Smooth muscle cell (in vitro differentiated cells): ENCODE results near the gene PRLHR. TPM values are rescaled to one million over a fixed set of nuclear protein-coding genes. Genes with fewer than 3 reads are reported as not detected.

Experiments used
- DNase-seq: peaks from one replicate; lab custom pipeline; 2025; ENCODE audit not compliant: unreplicated experiment; lab: John Stamatoyannopoulos, UW
- H2AFZ ChIP-seq: fragments of 200-600 bp; sonication (generic); 2 replicates; pipeline ENCODE4 v1.6.0; 2016; ENCODE audit warnings: antibody characterized with exemption, low read depth, mild to moderate bottlenecking
- H3F3A ChIP-seq: fragments of 200-600 bp; sonication (generic); 2 replicates; pipeline ENCODE4 v1.6.0; 2017; ENCODE audit warnings: antibody characterized with exemption, low read depth
- H3K27ac ChIP-seq: fragments of 200-600 bp; sonication (generic); 2 replicates; pipeline ENCODE4 v1.5.1; 2016; ENCODE audit warnings: low read depth, mild to moderate bottlenecking
- H3K27me3 ChIP-seq: fragments of 200-600 bp; sonication (generic); 2 replicates; pipeline ENCODE4 v1.6.1; 2016; ENCODE audit warnings: low read depth, mild to moderate bottlenecking
- H3K36me3 ChIP-seq: fragments of 200-600 bp; sonication (generic); 2 replicates; pipeline ENCODE4 v1.5.1; 2016; ENCODE audit warnings: low read depth
- H3K4me1 ChIP-seq: fragments of 200-600 bp; sonication (generic); 2 replicates; pipeline ENCODE4 v1.5.1; 2016; ENCODE audit warnings: low read depth
- H3K4me2 ChIP-seq: fragments of 200-600 bp; sonication (generic); 2 replicates; pipeline ENCODE4 v1.6.0; 2016; ENCODE audit warnings: mild to moderate bottlenecking
- H3K4me3 ChIP-seq: fragments of 200-600 bp; sonication (generic); 2 replicates; pipeline ENCODE4 v1.5.1; 2016; ENCODE audit warnings: mild to moderate bottlenecking
- H3K79me2 ChIP-seq: fragments of 200-600 bp; sonication (generic); 2 replicates; pipeline ENCODE4 v1.6.0; 2016; ENCODE audit warnings: low read depth, mild to moderate bottlenecking
- H3K9ac ChIP-seq: fragments of 200-600 bp; sonication (generic); 2 replicates; pipeline ENCODE4 v1.6.0; 2016; ENCODE audit warnings: low read depth
- H3K9me3 ChIP-seq: fragments of 200-600 bp; sonication (generic); replicated peaks from 2 replicates; pipeline ENCODE4 v1.5.1; 2016; ENCODE audit warnings: low read depth
- H4K20me1 ChIP-seq: fragments of 200-600 bp; sonication (generic); 2 replicates; pipeline ENCODE4 v1.6.0; 2016; ENCODE audit warnings: low read depth
- WGBS: methylation state at CpG from one replicate; pipeline ENCODE4 v1.1.7; 2016; ENCODE audit warnings: low lambda C conversion rate; 5-methylcytosine and 5-hydroxymethylcytosine counted together
- polyA plus RNA-seq: library from polyadenylated mRNA; unstranded; fragments of >200 nt; fragmentation: Nextera tagmentation; extraction: Ambion mirVana; gene quantifications from 2 replicates; pipeline ENCODE4 v1.2.1, GENCODE V29; 2016
- total RNA-seq: library from RNA; depleted of rRNA; stranded (reverse); fragments of >200 nt; gene quantifications from 2 replicates; pipeline ENCODE4 v1.2.3, GENCODE V29; 2014
- TF ChIP-seq, protein P1 (sequence below): fragments of 200-600 bp; sonication (generic); IDR thresholded peaks from 2 replicates; pipeline ENCODE4 v1.5.1; 2017; ENCODE audit warnings: borderline replicate concordance, mild to moderate bottlenecking, antibody characterized with exemption; ENCODE audit not compliant: insufficient read depth, poor library complexity, severe bottlenecking

The PRLHR gene
- total and polyA plus RNA-seq, 2 experiments from 2014 or later = not detected

DNA sequence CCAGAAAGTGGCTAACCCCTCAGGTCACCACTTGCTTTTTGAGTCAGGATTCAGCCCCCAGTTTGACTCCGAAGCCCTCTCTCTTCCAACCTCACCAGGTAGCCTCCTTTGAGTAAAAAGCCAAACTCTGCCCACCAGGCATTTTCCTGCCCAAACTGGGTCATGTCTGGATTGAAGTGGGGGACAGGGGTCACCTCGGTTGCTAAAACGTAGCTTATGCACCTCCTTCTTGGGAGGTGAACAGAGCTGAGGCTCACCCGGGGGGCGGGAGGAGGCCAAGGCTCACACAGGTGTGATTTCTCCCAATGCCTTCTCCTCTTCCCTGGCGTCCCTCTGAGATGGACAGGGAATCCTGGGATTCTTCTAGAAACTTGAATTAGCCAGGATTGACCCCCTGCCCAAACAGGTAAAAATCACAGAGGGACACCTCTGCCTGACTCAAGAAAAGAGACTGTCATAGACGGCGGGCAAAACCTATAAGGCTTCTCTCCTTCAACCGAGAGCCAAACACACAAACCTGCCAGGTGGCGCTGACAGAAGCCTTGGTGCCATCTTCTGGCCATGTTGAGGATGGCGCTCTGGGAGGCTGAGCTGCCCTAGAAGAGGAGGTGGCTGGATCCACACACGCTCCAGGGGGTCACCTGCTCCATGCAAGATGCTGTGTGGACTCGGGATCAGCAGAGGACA lies 51.6 kb downstream of the PRLHR start:
- H3K36me3 ChIP-seq = no peaks in the 10 kb centered on the region
- 35% methylated on average over 13 of the region's 13 CpGs for WGBS
- H3K4me3 ChIP-seq = no peak overlapping the region
- H3K27me3 ChIP-seq = peaks cover 29% of the 10 kb centered on the region
- no peaks in the 10 kb centered on the region for H3K4me1 ChIP-seq
- H2AFZ ChIP-seq = no peak overlapping the region
- no peaks in the 10 kb centered on the region for H3K79me2 ChIP-seq
- H3K4me2 ChIP-seq = no peak overlapping the region
- H3K27ac ChIP-seq = no peak overlapping the region
- no peaks in the 10 kb centered on the region for H4K20me1 ChIP-seq
- H3K9me3 ChIP-seq = no peaks in the 10 kb centered on the region
- DNase-seq = no peak
- no peak overlapping the region for H3K9ac ChIP-seq
- H3F3A ChIP-seq = no peaks in the 10 kb centered on the region
- TF ChIP-seq, protein P1, sequence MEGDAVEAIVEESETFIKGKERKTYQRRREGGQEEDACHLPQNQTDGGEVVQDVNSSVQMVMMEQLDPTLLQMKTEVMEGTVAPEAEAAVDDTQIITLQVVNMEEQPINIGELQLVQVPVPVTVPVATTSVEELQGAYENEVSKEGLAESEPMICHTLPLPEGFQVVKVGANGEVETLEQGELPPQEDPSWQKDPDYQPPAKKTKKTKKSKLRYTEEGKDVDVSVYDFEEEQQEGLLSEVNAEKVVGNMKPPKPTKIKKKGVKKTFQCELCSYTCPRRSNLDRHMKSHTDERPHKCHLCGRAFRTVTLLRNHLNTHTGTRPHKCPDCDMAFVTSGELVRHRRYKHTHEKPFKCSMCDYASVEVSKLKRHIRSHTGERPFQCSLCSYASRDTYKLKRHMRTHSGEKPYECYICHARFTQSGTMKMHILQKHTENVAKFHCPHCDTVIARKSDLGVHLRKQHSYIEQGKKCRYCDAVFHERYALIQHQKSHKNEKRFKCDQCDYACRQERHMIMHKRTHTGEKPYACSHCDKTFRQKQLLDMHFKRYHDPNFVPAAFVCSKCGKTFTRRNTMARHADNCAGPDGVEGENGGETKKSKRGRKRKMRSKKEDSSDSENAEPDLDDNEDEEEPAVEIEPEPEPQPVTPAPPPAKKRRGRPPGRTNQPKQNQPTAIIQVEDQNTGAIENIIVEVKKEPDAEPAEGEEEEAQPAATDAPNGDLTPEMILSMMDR = peak; percentile 52

DNA sequence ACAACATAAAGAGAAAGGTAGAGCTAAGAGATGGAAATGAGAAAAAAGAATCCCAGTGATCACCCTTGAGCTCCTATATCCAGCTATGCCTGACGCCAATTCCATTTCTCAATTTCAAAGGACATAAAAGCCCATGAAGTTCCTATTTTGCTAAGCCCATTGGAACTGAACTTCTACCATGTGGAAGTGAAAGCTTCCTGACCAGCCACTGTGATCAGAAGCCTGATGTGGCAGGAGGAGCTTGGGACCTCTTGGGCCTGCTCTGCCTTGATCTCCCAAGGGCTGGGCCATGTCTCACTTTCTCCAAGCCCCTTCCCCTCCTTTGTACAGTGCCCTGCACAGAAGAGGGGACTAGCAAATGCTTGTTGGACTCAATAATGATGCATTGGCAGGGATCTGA lies 52.7 kb downstream of the PRLHR start:
- 94% methylated on average over 1 of the region's 1 CpG for WGBS
- H3K36me3 ChIP-seq = no peaks in the 10 kb centered on the region
- no peak overlapping the region for H3K4me2 ChIP-seq

DNA sequence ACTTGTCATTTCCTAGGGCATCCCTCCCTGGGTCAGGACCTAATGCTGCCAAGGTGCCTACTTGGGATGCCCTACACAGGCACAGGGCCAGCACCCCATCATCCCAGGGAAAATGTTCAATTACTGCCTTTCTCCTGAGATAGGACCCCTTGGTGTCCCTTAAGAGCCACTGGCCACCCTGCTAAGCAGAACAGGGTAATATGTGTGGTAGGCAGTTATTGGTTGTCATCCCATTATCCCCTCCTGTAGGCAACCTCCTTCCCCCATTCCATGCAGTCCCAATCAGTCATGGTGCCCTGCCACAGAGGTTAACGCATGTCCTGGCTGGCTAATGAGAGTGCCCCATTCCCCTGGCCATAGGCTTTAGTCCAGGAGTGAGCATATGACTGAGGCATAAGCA lies 53.2 kb downstream of the PRLHR start:
- Histone ChIP-seq H3F3A (no peaks in the 10 kb centered on the region), H3K4me2 (no peak overlapping the region), H3K27me3 (peaks cover 29% of the 10 kb centered on the region), H2AFZ (no peak overlapping the region), H4K20me1 (no peaks in the 10 kb centered on the region), H3K36me3 (no peaks in the 10 kb centered on the region), H3K4me3 (no peak overlapping the region), H3K4me1 (no peaks in the 10 kb centered on the region), H3K9me3 (no peaks in the 10 kb centered on the region), H3K79me2 (no peaks in the 10 kb centered on the region), H3K9ac (no peak overlapping the region), H3K27ac (no peak overlapping the region)
- no peak for DNase-seq
- TF ChIP-seq, protein P1 = no peak
- WGBS = 97% methylated on average over 1 of the region's 1 CpG

More for the DNA sequence above, 52.7 kb downstream of the PRLHR start:
- no peaks in the 10 kb centered on the region for H3K9me3 ChIP-seq
- no peak for DNase-seq
- H4K20me1 ChIP-seq = no peaks in the 10 kb centered on the region
- H3K79me2 ChIP-seq = no peaks in the 10 kb centered on the region
- no peak overlapping the region for H3K9ac ChIP-seq
- H2AFZ ChIP-seq = no peak overlapping the region
- H3K27ac ChIP-seq = no peak overlapping the region
- H3F3A ChIP-seq = no peaks in the 10 kb centered on the region
- no peak overlapping the region for H3K4me3 ChIP-seq
- TF ChIP-seq, protein P1 = no peak
- peaks cover 29% of the 10 kb centered on the region for H3K27me3 ChIP-seq
- no peaks in the 10 kb centered on the region for H3K4me1 ChIP-seq

DNA sequence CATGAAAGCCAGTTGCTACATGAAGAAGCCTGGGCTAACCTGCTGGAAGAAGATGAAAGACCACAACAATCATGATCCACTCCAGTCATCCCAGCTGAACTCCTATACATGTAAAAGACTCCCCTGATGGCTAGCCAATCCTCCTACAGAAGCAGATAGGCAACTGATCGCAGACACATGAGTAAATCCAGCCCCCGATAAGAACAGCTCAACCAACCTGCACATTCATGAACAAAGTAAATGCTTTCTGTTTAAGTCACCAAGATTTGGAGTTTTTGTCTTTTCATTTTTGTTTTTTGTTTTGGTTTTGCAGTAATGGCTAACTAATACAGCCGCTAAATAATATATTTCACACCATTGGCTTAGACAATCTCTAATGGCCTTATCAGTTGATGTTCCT lies 53.7 kb downstream of the PRLHR start:
- no peak overlapping the region for H3K4me2 ChIP-seq
- TF ChIP-seq, protein P1 = no peak

More for the DNA sequence above, 53.7 kb downstream of the PRLHR start:
- Histone ChIP-seq H3K27me3 (peaks cover 29% of the 10 kb centered on the region), H2AFZ (no peak overlapping the region), H3K79me2 (no peaks in the 10 kb centered on the region), H3K36me3 (no peaks in the 10 kb centered on the region), H3K9ac (no peak overlapping the region), H4K20me1 (no peaks in the 10 kb centered on the region), H3F3A (no peaks in the 10 kb centered on the region), H3K27ac (no peak overlapping the region), H3K4me3 (no peak overlapping the region), H3K9me3 (no peaks in the 10 kb centered on the region), H3K4me1 (no peaks in the 10 kb centered on the region)
- no peak for DNase-seq
- 94% methylated on average over 3 of the region's 3 CpGs for WGBS
